OCI-LY1 (cell line): ENCODE measurements around the gene MMEL1.

Source experiments
- H2AFZ ChIP-seq: fragments of 200-600 bp; sonication (generic), shearing (Covaris generic); 2 replicates; pipeline ENCODE4 v1.6.0; 2014; ENCODE audit warnings: antibody characterized with exemption, mild to moderate bottlenecking, low read length
- H3F3A ChIP-seq: fragments of 200-600 bp; sonication (generic), shearing (Covaris generic); 2 replicates; pipeline ENCODE4 v1.6.0; 2014; ENCODE audit warnings: mild to moderate bottlenecking, antibody characterized with exemption, low read length, moderate library complexity; ENCODE audit not compliant: insufficient read depth
- H3K27ac ChIP-seq: fragments of 200-600 bp; sonication (generic); 2 replicates; pipeline ENCODE4 v1.5.1; 2014; ENCODE audit warnings: low read length, mixed run types, mild to moderate bottlenecking, low read depth; ENCODE audit not compliant: poor library complexity, severe bottlenecking
- H3K27me3 ChIP-seq: fragments of 200-600 bp; sonication (generic); 2 replicates; pipeline ENCODE4 v1.6.0; 2014; ENCODE audit warnings: antibody characterized with exemption, mild to moderate bottlenecking, low read length, moderate library complexity; ENCODE audit not compliant: insufficient read depth
- H3K36me3 ChIP-seq: fragments of 200-600 bp; sonication (generic); 2 replicates; pipeline ENCODE4 v1.6.1; 2014; ENCODE audit warnings: mild to moderate bottlenecking, antibody characterized with exemption, low read length, moderate library complexity, mixed read lengths; ENCODE audit not compliant: insufficient read depth
- H3K4me1 ChIP-seq: fragments of 200-600 bp; sonication (generic); 2 replicates; pipeline ENCODE4 v1.5.1; 2014; ENCODE audit warnings: mild to moderate bottlenecking, low read length, moderate library complexity; ENCODE audit not compliant: insufficient read depth, severe bottlenecking
- H3K4me2 ChIP-seq: fragments of 200-600 bp; sonication (generic), shearing (Covaris generic); 2 replicates; pipeline ENCODE4 v1.6.1; 2014; ENCODE audit warnings: low read length
- H3K4me3 ChIP-seq: fragments of 200-600 bp; sonication (generic); 2 replicates; pipeline ENCODE4 v1.5.1; 2014; ENCODE audit warnings: low read length, low read depth, mild to moderate bottlenecking, mixed read lengths; ENCODE audit not compliant: poor library complexity, severe bottlenecking
- H3K79me2 ChIP-seq: fragments of 200-600 bp; shearing (Covaris generic); 2 replicates; pipeline ENCODE4 v1.6.1; 2016; ENCODE audit warnings: mixed run types, low read length, mixed read lengths; ENCODE audit not compliant: insufficient read depth
- H3K9ac ChIP-seq: fragments of 200-600 bp; sonication (generic), shearing (Covaris generic); 2 replicates; pipeline ENCODE4 v1.6.1; 2014; ENCODE audit warnings: mild to moderate bottlenecking, low read length, mixed read lengths
- H3K9me2 ChIP-seq: fragments of 200-600 bp; sonication (generic), shearing (Covaris generic); 2 replicates; pipeline ENCODE4 v1.6.1; 2014; ENCODE audit warnings: low read depth, mild to moderate bottlenecking, low read length, mixed read lengths
- H3K9me3 ChIP-seq: fragments of 200-600 bp; shearing (Covaris generic); 2 replicates; pipeline ENCODE4 v1.6.1; 2014; ENCODE audit warnings: low read length, mixed read lengths
- H4K20me1 ChIP-seq: fragments of 200-600 bp; sonication (generic), shearing (Covaris generic); 2 replicates; pipeline ENCODE4 v1.6.0; 2016; ENCODE audit warnings: mild to moderate bottlenecking, low read length; ENCODE audit not compliant: insufficient read depth
- CTCF ChIP-seq: fragments of 200-600 bp; sonication (generic), shearing (Covaris generic); IDR thresholded peaks from 2 replicates; pipeline ENCODE4 v1.5.1; 2017; ENCODE audit warnings: mild to moderate bottlenecking, antibody characterized with exemption, low read length, moderate library complexity, mixed read lengths
- EZH2 ChIP-seq: fragments of 200-600 bp; sonication (generic), shearing (Covaris generic); IDR thresholded peaks from 2 replicates; pipeline ENCODE4 v1.8.0; 2017; ENCODE audit warnings: borderline replicate concordance, mixed run types, mild to moderate bottlenecking, antibody characterized with exemption, low read length, moderate library complexity, mixed read lengths

The MMEL1 gene

GRCh38 chr1:2545754-2546514 is 86.9 kb downstream of the MMEL1 start:
- Histone ChIP-seq H3K4me2 (peak overlapping the region; percentile 77), H3K4me3 (peak overlapping the region; percentile 67), H4K20me1 (no peaks in the 10 kb centered on the region), H3K4me1 (peaks cover 34% of the 10 kb centered on the region), H3K9me3 (no peaks in the 10 kb centered on the region), H3K27me3 (no peaks in the 10 kb centered on the region), H3F3A (no peaks in the 10 kb centered on the region), H3K9me2 (no peaks in the 10 kb centered on the region), H3K36me3 (no peaks in the 10 kb centered on the region), H3K9ac (peak overlapping the region; percentile 60; the same call in 1 of the 2 replicates), H3K79me2 (no peaks in the 10 kb centered on the region), H2AFZ (no peak overlapping the region), H3K27ac (no peak overlapping the region)
- TF ChIP-seq CTCF (no peak), EZH2 (no peak)

- Histone ChIP-seq H3K27me3 (no peaks in the 10 kb centered on the region), H3K27ac (no peak overlapping the region), H3K4me3 (no peak overlapping the region), H3K36me3 (no peaks in the 10 kb centered on the region), H3K9me2 (no peaks in the 10 kb centered on the region), H3K4me1 (peaks cover 34% of the 10 kb centered on the region), H3K9me3 (no peaks in the 10 kb centered on the region), H3K79me2 (no peaks in the 10 kb centered on the region), H3K9ac (no peak overlapping the region), H4K20me1 (no peaks in the 10 kb centered on the region), H2AFZ (no peak overlapping the region), H3K4me2 (no peak overlapping the region), H3F3A (no peaks in the 10 kb centered on the region)
- no peak for TF ChIP-seq EZH2
- no peak for TF ChIP-seq CTCF
Measured at GRCh38 chr1:2544875-2545640, 87.8 kb downstream of the MMEL1 start.

- H3F3A ChIP-seq: no peaks in the 10 kb centered on the region
- H3K27me3 ChIP-seq: no peaks in the 10 kb centered on the region
- peaks cover 30% of the 10 kb centered on the region for H3K4me1 ChIP-seq
- no peaks in the 10 kb centered on the region for H3K9me3 ChIP-seq
- no peak overlapping the region for H3K9ac ChIP-seq
- no peaks in the 10 kb centered on the region for H3K36me3 ChIP-seq
- TF ChIP-seq EZH2 (no peak), CTCF (no peak)
- H3K79me2 ChIP-seq: no peaks in the 10 kb centered on the region
- H2AFZ ChIP-seq: no peak overlapping the region
- H3K4me3 ChIP-seq: no peak overlapping the region
- no peak overlapping the region for H3K27ac ChIP-seq
- no peaks in the 10 kb centered on the region for H3K9me2 ChIP-seq
- H4K20me1 ChIP-seq: no peaks in the 10 kb centered on the region
- H3K4me2 ChIP-seq: no peak overlapping the region
Measured at GRCh38 chr1:2544093-2544874, 88.5 kb downstream of the MMEL1 start.
